Smooth muscle cell (in vitro differentiated cells): ENCODE measurements around the gene CMAS. TPM values are rescaled to one million over a fixed set of nuclear protein-coding genes. Genes with fewer than 3 reads are reported as not detected.
"Not testable (repeated sequence)": the region's sequence is repeated elsewhere in the genome, so short reads cannot be mapped to it uniquely, and the experiment has no call there.

Experiments used
- DNase-seq: peaks from one replicate; lab custom pipeline; 2025; ENCODE audit not compliant: unreplicated experiment; lab: John Stamatoyannopoulos, UW
- H2AFZ ChIP-seq: fragments of 200-600 bp; sonication (generic); 2 replicates; pipeline ENCODE4 v1.6.0; 2016; ENCODE audit warnings: antibody characterized with exemption, low read depth, mild to moderate bottlenecking
- H3F3A ChIP-seq: fragments of 200-600 bp; sonication (generic); 2 replicates; pipeline ENCODE4 v1.6.0; 2017; ENCODE audit warnings: antibody characterized with exemption, low read depth
- H3K27ac ChIP-seq: fragments of 200-600 bp; sonication (generic); 2 replicates; pipeline ENCODE4 v1.5.1; 2016; ENCODE audit warnings: low read depth, mild to moderate bottlenecking
- H3K27me3 ChIP-seq: fragments of 200-600 bp; sonication (generic); 2 replicates; pipeline ENCODE4 v1.6.1; 2016; ENCODE audit warnings: low read depth, mild to moderate bottlenecking
- H3K36me3 ChIP-seq: fragments of 200-600 bp; sonication (generic); 2 replicates; pipeline ENCODE4 v1.5.1; 2016; ENCODE audit warnings: low read depth
- H3K4me1 ChIP-seq: fragments of 200-600 bp; sonication (generic); 2 replicates; pipeline ENCODE4 v1.5.1; 2016; ENCODE audit warnings: low read depth
- H3K4me2 ChIP-seq: fragments of 200-600 bp; sonication (generic); 2 replicates; pipeline ENCODE4 v1.6.0; 2016; ENCODE audit warnings: mild to moderate bottlenecking
- H3K4me3 ChIP-seq: fragments of 200-600 bp; sonication (generic); 2 replicates; pipeline ENCODE4 v1.5.1; 2016; ENCODE audit warnings: mild to moderate bottlenecking
- H3K79me2 ChIP-seq: fragments of 200-600 bp; sonication (generic); 2 replicates; pipeline ENCODE4 v1.6.0; 2016; ENCODE audit warnings: low read depth, mild to moderate bottlenecking
- H3K9ac ChIP-seq: fragments of 200-600 bp; sonication (generic); 2 replicates; pipeline ENCODE4 v1.6.0; 2016; ENCODE audit warnings: low read depth
- H3K9me3 ChIP-seq: fragments of 200-600 bp; sonication (generic); replicated peaks from 2 replicates; pipeline ENCODE4 v1.5.1; 2016; ENCODE audit warnings: low read depth
- H4K20me1 ChIP-seq: fragments of 200-600 bp; sonication (generic); 2 replicates; pipeline ENCODE4 v1.6.0; 2016; ENCODE audit warnings: low read depth
- WGBS: methylation state at CpG from one replicate; pipeline ENCODE4 v1.1.7; 2016; ENCODE audit warnings: low lambda C conversion rate; 5-methylcytosine and 5-hydroxymethylcytosine counted together
- polyA plus RNA-seq: library from polyadenylated mRNA; unstranded; fragments of >200 nt; fragmentation: Nextera tagmentation; extraction: Ambion mirVana; gene quantifications from 2 replicates; pipeline ENCODE4 v1.2.1, GENCODE V29; 2016
- total RNA-seq: library from RNA; depleted of rRNA; stranded (reverse); fragments of >200 nt; gene quantifications from 2 replicates; pipeline ENCODE4 v1.2.3, GENCODE V29; 2014
- TF ChIP-seq, protein P1 (sequence below): fragments of 200-600 bp; sonication (generic); IDR thresholded peaks from 2 replicates; pipeline ENCODE4 v1.5.1; 2017; ENCODE audit warnings: borderline replicate concordance, mild to moderate bottlenecking, antibody characterized with exemption; ENCODE audit not compliant: insufficient read depth, poor library complexity, severe bottlenecking

Gene CMAS
- total and polyA plus RNA-seq, 2 experiments from 2014 or later, result 33.8 to 48.9 TPM

DNA sequence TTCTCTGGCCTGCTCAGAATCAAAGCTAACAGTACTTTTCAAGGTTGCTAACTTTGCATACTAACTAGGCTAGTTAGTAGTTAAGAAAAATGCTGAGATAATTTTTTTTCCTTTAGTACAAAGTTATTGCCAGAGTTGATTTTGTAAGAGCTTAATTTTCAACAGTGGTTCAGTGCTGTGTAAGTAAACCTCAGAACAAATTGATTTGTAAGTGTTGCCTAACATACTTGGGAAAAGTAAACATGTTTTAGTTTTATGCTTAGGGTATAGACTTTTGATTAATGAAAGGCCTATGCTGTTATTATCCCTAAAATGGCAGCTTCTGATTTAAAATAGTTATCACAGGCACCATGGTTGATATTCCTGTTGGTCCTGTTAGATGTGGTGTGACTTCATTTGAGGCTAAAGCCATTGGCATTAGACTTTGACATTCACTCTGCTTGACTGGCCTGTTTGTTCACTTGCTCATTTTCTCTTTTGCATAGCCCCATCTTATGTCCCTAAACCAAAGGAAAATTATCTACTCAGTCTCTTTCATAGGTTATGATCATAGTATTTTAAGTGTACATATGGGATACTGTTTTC, 5.2 kb downstream of the CMAS start:
- TF ChIP-seq, protein P1, sequence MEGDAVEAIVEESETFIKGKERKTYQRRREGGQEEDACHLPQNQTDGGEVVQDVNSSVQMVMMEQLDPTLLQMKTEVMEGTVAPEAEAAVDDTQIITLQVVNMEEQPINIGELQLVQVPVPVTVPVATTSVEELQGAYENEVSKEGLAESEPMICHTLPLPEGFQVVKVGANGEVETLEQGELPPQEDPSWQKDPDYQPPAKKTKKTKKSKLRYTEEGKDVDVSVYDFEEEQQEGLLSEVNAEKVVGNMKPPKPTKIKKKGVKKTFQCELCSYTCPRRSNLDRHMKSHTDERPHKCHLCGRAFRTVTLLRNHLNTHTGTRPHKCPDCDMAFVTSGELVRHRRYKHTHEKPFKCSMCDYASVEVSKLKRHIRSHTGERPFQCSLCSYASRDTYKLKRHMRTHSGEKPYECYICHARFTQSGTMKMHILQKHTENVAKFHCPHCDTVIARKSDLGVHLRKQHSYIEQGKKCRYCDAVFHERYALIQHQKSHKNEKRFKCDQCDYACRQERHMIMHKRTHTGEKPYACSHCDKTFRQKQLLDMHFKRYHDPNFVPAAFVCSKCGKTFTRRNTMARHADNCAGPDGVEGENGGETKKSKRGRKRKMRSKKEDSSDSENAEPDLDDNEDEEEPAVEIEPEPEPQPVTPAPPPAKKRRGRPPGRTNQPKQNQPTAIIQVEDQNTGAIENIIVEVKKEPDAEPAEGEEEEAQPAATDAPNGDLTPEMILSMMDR, result no peak
- H3K27me3 ChIP-seq, result no peaks in the 10 kb centered on the region
- no peaks in the 10 kb centered on the region for H3K36me3 ChIP-seq
- no peak overlapping the region for H2AFZ ChIP-seq
- H3K9ac ChIP-seq, result no peak overlapping the region
- no peak overlapping the region for H3K4me3 ChIP-seq
- no peak overlapping the region for H3K27ac ChIP-seq
- H3K9me3 ChIP-seq, result no peaks in the 10 kb centered on the region
- peaks cover 29% of the 10 kb centered on the region for H3K79me2 ChIP-seq
- no peaks in the 10 kb centered on the region for H3F3A ChIP-seq
- H3K4me2 ChIP-seq, result no peak overlapping the region
- DNase-seq, result no peak
- peaks cover 8% of the 10 kb centered on the region for H3K4me1 ChIP-seq
- peaks cover 20% of the 10 kb centered on the region for H4K20me1 ChIP-seq

DNA sequence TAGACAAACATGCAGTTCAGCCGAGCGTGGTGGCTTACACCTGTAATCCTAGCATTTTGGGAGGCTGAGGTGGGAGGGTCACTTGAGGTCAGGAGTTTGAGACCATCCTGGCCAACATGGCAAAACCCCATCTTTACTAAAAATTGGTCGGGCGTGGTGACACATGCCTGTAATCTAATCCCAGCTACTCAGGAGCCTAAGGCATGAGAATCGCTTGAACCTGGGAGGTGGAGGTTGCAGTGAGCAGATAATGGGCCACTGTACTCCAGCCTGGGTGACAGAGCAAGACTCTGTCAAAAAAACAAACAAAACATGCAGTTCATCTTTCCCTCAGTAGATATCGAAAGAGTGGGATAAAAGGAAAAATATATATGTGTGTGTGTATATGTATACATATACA, 7.0 kb downstream of the CMAS start:
- not testable (repeated sequence) for H3K27me3 ChIP-seq, H3K36me3 ChIP-seq, H3K9ac ChIP-seq, H3K4me1 ChIP-seq, H3K9me3 ChIP-seq, H3K4me2 ChIP-seq, H2AFZ ChIP-seq, DNase-seq, H3K27ac ChIP-seq, H3F3A ChIP-seq, H3K4me3 ChIP-seq
- WGBS, result 89% methylated on average over 6 of the region's 6 CpGs
- Histone ChIP-seq H3K79me2 (peaks cover 16% of the 10 kb centered on the region), H4K20me1 (peaks cover 20% of the 10 kb centered on the region)

DNA sequence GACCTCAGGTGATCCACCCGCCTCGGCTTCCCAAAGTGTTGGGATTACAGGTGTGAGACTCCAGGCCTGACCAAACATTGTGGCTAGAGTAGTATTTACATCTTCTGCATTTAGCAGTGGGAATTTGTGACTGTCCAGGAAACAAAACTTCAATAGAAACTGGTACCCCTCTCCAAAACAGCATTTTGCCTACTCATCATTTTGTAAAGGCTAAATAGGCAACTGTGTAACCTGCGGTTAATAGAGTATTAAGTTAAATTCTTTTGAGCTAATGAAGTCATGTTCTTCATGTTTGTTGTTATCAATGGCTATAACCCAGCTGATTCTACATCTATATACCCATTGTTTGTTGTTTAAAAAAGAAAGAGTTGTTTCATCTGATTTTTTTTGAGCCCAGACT, 8.1 kb downstream of the CMAS start:
- Histone ChIP-seq H3F3A (no peaks in the 10 kb centered on the region), H3K4me3 (no peak overlapping the region), H3K4me1 (no peaks in the 10 kb centered on the region), H3K4me2 (no peak overlapping the region), H3K36me3 (peaks cover 5% of the 10 kb centered on the region), H2AFZ (no peak overlapping the region), H3K9ac (no peak overlapping the region), H3K9me3 (no peaks in the 10 kb centered on the region), H3K79me2 (peaks cover 15% of the 10 kb centered on the region), H4K20me1 (peaks cover 16% of the 10 kb centered on the region), H3K27me3 (no peaks in the 10 kb centered on the region), H3K27ac (no peak overlapping the region)
- TF ChIP-seq, protein P1, result no peak
- 94% methylated on average over 3 of the region's 3 CpGs for WGBS
- DNase-seq, result no peak

DNA sequence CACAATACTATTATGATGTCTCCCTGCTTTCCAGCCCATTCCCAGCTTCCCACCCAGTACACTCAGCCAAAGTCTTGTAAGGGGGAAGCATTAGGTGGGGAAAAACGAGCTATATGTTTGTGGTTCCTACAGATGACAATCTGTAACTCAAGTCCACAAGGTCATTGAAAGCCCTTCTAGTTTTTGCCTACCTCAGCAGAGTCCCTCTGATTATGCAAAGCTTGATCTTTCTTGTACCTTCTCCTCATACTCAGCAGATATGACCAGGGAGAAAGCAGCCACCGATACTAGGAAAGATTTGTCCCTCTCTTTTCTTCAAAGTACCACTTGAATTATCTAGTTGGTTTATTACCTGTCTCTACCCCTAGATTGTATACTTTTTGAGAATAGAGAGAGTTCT, 10.6 kb downstream of the CMAS start:
- H3K4me1 ChIP-seq, result no peaks in the 10 kb centered on the region
- H3K27ac ChIP-seq, result no peak overlapping the region
- no peaks in the 10 kb centered on the region for H3F3A ChIP-seq
- no peak overlapping the region for H3K4me2 ChIP-seq
- WGBS, result 100% methylated on average over 2 of the region's 2 CpGs
- no peak overlapping the region for H3K4me3 ChIP-seq
- H3K79me2 ChIP-seq, result peaks cover 10% of the 10 kb centered on the region
- no peak for DNase-seq
- TF ChIP-seq, protein P1, result no peak
- no peak overlapping the region for H3K9ac ChIP-seq
- H3K36me3 ChIP-seq, result peaks cover 5% of the 10 kb centered on the region
- H3K27me3 ChIP-seq, result no peaks in the 10 kb centered on the region
- H4K20me1 ChIP-seq, result peaks cover 3% of the 10 kb centered on the region
- H3K9me3 ChIP-seq, result no peaks in the 10 kb centered on the region
- H2AFZ ChIP-seq, result no peak overlapping the region
